ENCODE measurements around the gene ATAT1. TPM values are rescaled to one million over a fixed set of nuclear protein-coding genes. Genes with fewer than 3 reads are reported as not detected.

Gene ATAT1
- polyA plus RNA-seq, 1 experiment, result 10.8 TPM

- no peak for DNase-seq (ENCODE audit: low read depth, low spot score)
- no peak overlapping the region for H3K27ac ChIP-seq (ENCODE audit: low read depth, low read length)
- CTCF ChIA-PET, result interaction anchor here (0.5 kb wide), 1 partner anchor 47 kb away, joined by 3 read pairs; no protein-coding TSS in a partner anchor
- POLR2A ChIA-PET, result no interaction called here
- no peaks in the 10 kb centered on the region; the same call in 1 of the 2 replicates for H3K9me3 ChIP-seq (ENCODE audit: control insufficient read depth, insufficient read depth, low read length)
- H3K4me3 ChIP-seq (ENCODE audit: low read depth, low read length), result no peak overlapping the region
- no peaks in the 10 kb centered on the region for H3K27me3 ChIP-seq (ENCODE audit: control insufficient read depth, insufficient read depth, low read length)
- TF ChIP-seq CTCF (IDR thresholded peaks at IDR 0.05; ENCODE audit: low read depth, low read length), result no peak
These were observed 18.1 kb downstream of the ATAT1 start for GRCh38 chr6:30644769-30645168.

GRCh38 chr6:30645989-30646388 lies 19.3 kb downstream of the ATAT1 start:
- DNase-seq (ENCODE audit: low read depth, low spot score), result no peak
- no peaks in the 10 kb centered on the region; the same call in 1 of the 2 replicates for H3K9me3 ChIP-seq (ENCODE audit: control insufficient read depth, insufficient read depth, low read length)
- H3K27ac ChIP-seq (ENCODE audit: low read depth, low read length), result no peak overlapping the region
- POLR2A ChIA-PET, result interaction anchor here (0.6 to 1.4 kb wide), 2 partner anchors 16 to 853 kb away, joined by 4 to 11 read pairs; no protein-coding TSS in a partner anchor
- CTCF ChIA-PET, result no interaction called here
- no peak for TF ChIP-seq CTCF (IDR thresholded peaks at IDR 0.05; ENCODE audit: low read depth, low read length)
- no peaks in the 10 kb centered on the region for H3K27me3 ChIP-seq (ENCODE audit: control insufficient read depth, insufficient read depth, low read length)
- H3K4me3 ChIP-seq (ENCODE audit: low read depth, low read length), result no peak overlapping the region

GRCh38 chr6:30646450-30647241 lies 20.0 kb downstream of the ATAT1 start, which contains the start of gene C6orf136:
Gene C6orf136, plus strand, starts transcription at chr6:30647133. Its CDS starts 99 bp downstream, at chr6:30647232.
- Histone ChIP-seq H3K27ac (ENCODE audit: low read depth, low read length) (peak within 1 kb of the TSS; percentile 68), H3K4me3 (ENCODE audit: low read depth, low read length) (peak within 1 kb of the TSS; percentile 87), H3K27me3 (ENCODE audit: control insufficient read depth, insufficient read depth, low read length) (no peaks in the 10 kb centered on the region), H3K9me3 (ENCODE audit: control insufficient read depth, insufficient read depth, low read length) (no peaks in the 10 kb centered on the region; the same call in 1 of the 2 replicates)
- DNase-seq (ENCODE audit: low read depth, low spot score), result peak; percentile 84
- ChIA-PET CTCF (no interaction called here), POLR2A (interaction anchor here (0.6 to 1.4 kb wide), 7 partner anchors 12 to 174 kb away, joined by 3 to 11 read pairs (median 4); no protein-coding TSS in a partner anchor)
- TF ChIP-seq CTCF (IDR thresholded peaks at IDR 0.05; ENCODE audit: low read depth, low read length), result no peak

- H3K27ac ChIP-seq (ENCODE audit: low read depth, low read length), result peak overlapping the region; percentile 68
- ChIA-PET POLR2A (interaction anchor here (0.9 to 1.4 kb wide), 3 partner anchors 18 to 35 kb away, joined by 3 to 6 read pairs (median 4); no protein-coding TSS in a partner anchor), CTCF (no interaction called here)
- no peak for DNase-seq (ENCODE audit: low read depth, low spot score)
- H3K9me3 ChIP-seq (ENCODE audit: control insufficient read depth, insufficient read depth, low read length), result no peaks in the 10 kb centered on the region; the same call in 1 of the 2 replicates
- no peaks in the 10 kb centered on the region for H3K27me3 ChIP-seq (ENCODE audit: control insufficient read depth, insufficient read depth, low read length)
- H3K4me3 ChIP-seq (ENCODE audit: low read depth, low read length), result peak overlapping the region; percentile 87
- no peak for TF ChIP-seq CTCF (IDR thresholded peaks at IDR 0.05; ENCODE audit: low read depth, low read length)
These were observed 20.8 kb downstream of the ATAT1 start for GRCh38 chr6:30647242-30648116.

Measured in AG04450 (cell line).